Gastrocnemius medialis (tissue), 4 donors: ENCODE data around the gene HBS1L.

Experiments
- POLR2A ChIP-seq, 2 donors: fragments of 450-650 bp; IDR thresholded peaks; one replicate each; pipeline ENCODE4 v1.6.1; 2017; ENCODE audit warnings: antibody characterized with exemption in 2 of 2, mild to moderate bottlenecking in 2 of 2, moderate library complexity in 2 of 2
- TF ChIP-seq, protein P1 (sequence below), 5 experiments: fragments of 450-650 bp in 3 of 5; fragments of 200-600 bp in 2 of 5; sonication (generic) in 2 of 5; IDR thresholded peaks in 4 of 5; conservative IDR thresholded peaks in 1 of 5; 1 replicate in 4 of 5; 2 replicates in 1 of 5; pipeline ENCODE4 v1.5.1; 2016 to 2019; ENCODE audit warnings: antibody characterized with exemption in 5 of 5, mild to moderate bottlenecking in 3 of 5, moderate library complexity in 3 of 5

DNA sequence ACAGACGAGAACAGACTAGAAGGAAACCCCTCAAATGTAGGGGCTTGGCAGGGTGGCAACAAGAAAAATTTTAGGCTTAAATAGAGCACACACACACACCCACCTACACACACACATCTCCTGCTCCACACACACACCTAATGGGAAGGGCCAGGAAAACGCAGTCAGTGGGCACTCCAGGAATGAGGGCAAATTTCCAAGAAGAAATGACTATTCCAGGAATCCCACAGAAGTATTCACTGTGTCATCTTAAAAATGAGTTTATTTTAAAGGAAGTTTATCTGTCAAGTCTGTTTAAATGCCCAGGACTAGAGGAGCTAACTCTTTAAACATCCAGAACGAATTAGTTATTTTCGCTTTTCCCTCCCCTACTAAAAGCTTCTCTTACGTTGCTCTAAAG, 117.7 kb downstream of the HBS1L start:
- TF ChIP-seq, protein P1, sequence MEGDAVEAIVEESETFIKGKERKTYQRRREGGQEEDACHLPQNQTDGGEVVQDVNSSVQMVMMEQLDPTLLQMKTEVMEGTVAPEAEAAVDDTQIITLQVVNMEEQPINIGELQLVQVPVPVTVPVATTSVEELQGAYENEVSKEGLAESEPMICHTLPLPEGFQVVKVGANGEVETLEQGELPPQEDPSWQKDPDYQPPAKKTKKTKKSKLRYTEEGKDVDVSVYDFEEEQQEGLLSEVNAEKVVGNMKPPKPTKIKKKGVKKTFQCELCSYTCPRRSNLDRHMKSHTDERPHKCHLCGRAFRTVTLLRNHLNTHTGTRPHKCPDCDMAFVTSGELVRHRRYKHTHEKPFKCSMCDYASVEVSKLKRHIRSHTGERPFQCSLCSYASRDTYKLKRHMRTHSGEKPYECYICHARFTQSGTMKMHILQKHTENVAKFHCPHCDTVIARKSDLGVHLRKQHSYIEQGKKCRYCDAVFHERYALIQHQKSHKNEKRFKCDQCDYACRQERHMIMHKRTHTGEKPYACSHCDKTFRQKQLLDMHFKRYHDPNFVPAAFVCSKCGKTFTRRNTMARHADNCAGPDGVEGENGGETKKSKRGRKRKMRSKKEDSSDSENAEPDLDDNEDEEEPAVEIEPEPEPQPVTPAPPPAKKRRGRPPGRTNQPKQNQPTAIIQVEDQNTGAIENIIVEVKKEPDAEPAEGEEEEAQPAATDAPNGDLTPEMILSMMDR (IDR thresholded peaks at IDR 0.05 in 4 of 5, conservative IDR thresholded peaks at IDR 0.05 in 1 of 5): no peak
- TF ChIP-seq POLR2A (IDR thresholded peaks at IDR 0.05): no peak
